SK-N-SH treated with all-trans-retinoic acid at 6 μM for 48 hours (cell line): ENCODE results near the gene CDCA4.

Experiments used
- ATAC-seq: fragments of 200-7000 bp; cut with Tn5 transposase; 3 replicates; pipeline ENCODE4 v1.9.1; 2020; ENCODE audit warnings: mild to moderate bottlenecking, moderate library complexity
- ARNTL ChIP-seq: fragments of 450-650 bp; formaldehyde crosslinking; IDR thresholded peaks from 2 replicates; pipeline ENCODE4 v1.5.0; 2020; ENCODE audit warnings: low read depth, mild to moderate bottlenecking, moderate library complexity, borderline replicate concordance
- BACH2 ChIP-seq: fragments of 250-450 bp; sonication (Bioruptor Pico); IDR thresholded peaks from 2 replicates; pipeline ENCODE4 v1.9.0; 2021; ENCODE audit warnings: mild to moderate bottlenecking, borderline replicate concordance
- CSDC2 ChIP-seq: fragments of 250-450 bp; sonication (Bioruptor Pico); IDR thresholded peaks from 2 replicates; pipeline ENCODE4 v1.5.0; 2020; ENCODE audit warnings: mild to moderate bottlenecking, moderate library complexity
- ESRRG ChIP-seq: fragments of 250-450 bp; sonication (Bioruptor Pico); IDR thresholded peaks from 2 replicates; pipeline ENCODE4 v1.6.1; 2021; ENCODE audit warnings: mild to moderate bottlenecking
- GLIS3 ChIP-seq: fragments of 250-450 bp; sonication (Bioruptor Pico); IDR thresholded peaks from 2 replicates; pipeline ENCODE4 v1.5.0; 2020; ENCODE audit warnings: mild to moderate bottlenecking, moderate library complexity
- ISL1 ChIP-seq: fragments of 250-450 bp; sonication (Bioruptor Pico); IDR thresholded peaks from 2 replicates; pipeline ENCODE4 v2.1.2; 2022; ENCODE audit warnings: mild to moderate bottlenecking, moderate library complexity
- PPARA ChIP-seq: fragments of 250-450 bp; sonication (Bioruptor Pico); IDR thresholded peaks from 2 replicates; pipeline ENCODE4 v1.5.0; 2020; ENCODE audit warnings: mild to moderate bottlenecking, borderline replicate concordance
- RARB ChIP-seq: fragments of 250-450 bp; sonication (Bioruptor Pico); IDR thresholded peaks from 2 replicates; pipeline ENCODE4 v1.8.0; 2021; ENCODE audit warnings: mild to moderate bottlenecking, moderate library complexity
- SNAI2 ChIP-seq: fragments of 250-450 bp; sonication (Bioruptor Pico); IDR thresholded peaks from 2 replicates; pipeline ENCODE4 v1.5.0; 2020; ENCODE audit warnings: mild to moderate bottlenecking, moderate library complexity
- TOX ChIP-seq: fragments of 250-450 bp; sonication (Bioruptor Pico); IDR thresholded peaks from 2 replicates; pipeline ENCODE4 v1.8.0; 2021; ENCODE audit warnings: mild to moderate bottlenecking, moderate library complexity, borderline replicate concordance
- ZC3H10 ChIP-seq: fragments of 250-450 bp; sonication (Bioruptor Pico); IDR thresholded peaks from 2 replicates; pipeline ENCODE4 v1.5.1; 2021; ENCODE audit warnings: mild to moderate bottlenecking, moderate library complexity
- ZFP3 ChIP-seq: fragments of 250-450 bp; sonication (Bioruptor Pico); IDR thresholded peaks from 2 replicates; pipeline ENCODE4 v1.5.0; 2020; ENCODE audit warnings: mild to moderate bottlenecking, moderate library complexity
- ZFP30 ChIP-seq: fragments of 450-650 bp; formaldehyde crosslinking; IDR thresholded peaks from 2 replicates; pipeline ENCODE4 v1.5.0; 2022; ENCODE audit warnings: mild to moderate bottlenecking, moderate library complexity
- ZNF565 ChIP-seq: fragments of 450-650 bp; formaldehyde crosslinking; conservative IDR thresholded peaks from 2 replicates; pipeline ENCODE4 v1.5.0; 2020; ENCODE audit warnings: low read depth, mild to moderate bottlenecking, moderate library complexity
- ZNF70 ChIP-seq: fragments of 450-650 bp; formaldehyde crosslinking; IDR thresholded peaks from 2 replicates; pipeline ENCODE4 v1.5.0; 2020; ENCODE audit warnings: mild to moderate bottlenecking, moderate library complexity
- ZNF8 ChIP-seq: fragments of 450-650 bp; formaldehyde crosslinking; IDR thresholded peaks from 2 replicates; pipeline ENCODE4 v1.5.0; 2020; ENCODE audit warnings: mild to moderate bottlenecking, moderate library complexity
- TF ChIP-seq, protein P1 (sequence below): fragments of 250-450 bp; sonication (Bioruptor Pico); IDR thresholded peaks from 2 replicates; pipeline ENCODE4 v1.5.0; 2020; ENCODE audit warnings: mild to moderate bottlenecking, moderate library complexity
- TF ChIP-seq, protein P2 (sequence below): fragments of 250-450 bp; sonication (Bioruptor Pico); IDR thresholded peaks from 2 replicates; pipeline ENCODE4 v1.5.1; 2021; ENCODE audit warnings: mild to moderate bottlenecking, moderate library complexity
- TF ChIP-seq, protein P3 (sequence below): fragments of 250-450 bp; sonication (Bioruptor Pico); IDR thresholded peaks from 2 replicates; pipeline ENCODE4 v1.5.1; 2020; ENCODE audit warnings: low read depth, mild to moderate bottlenecking, moderate library complexity
- TF ChIP-seq, protein P4 (sequence below): fragments of 250-450 bp; sonication (Bioruptor Pico); IDR thresholded peaks from 2 replicates; pipeline ENCODE4 v1.8.0; 2021; ENCODE audit warnings: low read depth, mild to moderate bottlenecking, moderate library complexity, borderline replicate concordance

CDCA4 gene

DNA sequence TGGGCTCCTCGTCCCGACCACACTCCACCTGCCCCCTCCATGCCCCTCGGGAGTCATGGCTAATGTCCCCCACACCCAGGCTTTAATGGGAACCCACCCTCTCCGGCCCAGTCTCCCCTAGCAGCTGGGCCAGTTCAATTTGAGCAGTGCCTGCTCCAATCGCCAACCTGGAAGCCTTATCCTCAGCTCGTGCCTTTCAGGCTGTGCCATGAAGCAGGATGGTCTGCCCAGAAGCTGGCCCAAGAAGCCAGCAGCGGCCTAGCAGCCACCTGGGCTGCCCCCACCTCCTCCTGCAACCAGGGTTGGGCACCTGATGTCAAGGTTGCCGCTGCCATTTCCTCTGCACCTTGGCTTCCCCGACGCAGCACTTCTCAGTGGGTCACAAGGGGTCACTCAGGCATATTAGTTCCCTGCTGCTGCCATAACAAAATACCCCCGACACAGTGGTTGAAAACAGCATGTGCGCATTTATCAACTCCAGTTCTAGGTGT, 37.6 kb downstream of the CDCA4 start:
- no peak for TF ChIP-seq RARB (CRISPR knock-in tag)
- no peak for TF ChIP-seq ARNTL
- TF ChIP-seq CSDC2 (CRISPR knock-in tag), result no peak
- no peak for TF ChIP-seq ZNF70 (CRISPR knock-in tag)
- TF ChIP-seq ISL1 (CRISPR knock-in tag), result no peak
- no peak for TF ChIP-seq BACH2
- no peak for TF ChIP-seq ZNF565 (CRISPR knock-in tag)
- TF ChIP-seq, protein P1, sequence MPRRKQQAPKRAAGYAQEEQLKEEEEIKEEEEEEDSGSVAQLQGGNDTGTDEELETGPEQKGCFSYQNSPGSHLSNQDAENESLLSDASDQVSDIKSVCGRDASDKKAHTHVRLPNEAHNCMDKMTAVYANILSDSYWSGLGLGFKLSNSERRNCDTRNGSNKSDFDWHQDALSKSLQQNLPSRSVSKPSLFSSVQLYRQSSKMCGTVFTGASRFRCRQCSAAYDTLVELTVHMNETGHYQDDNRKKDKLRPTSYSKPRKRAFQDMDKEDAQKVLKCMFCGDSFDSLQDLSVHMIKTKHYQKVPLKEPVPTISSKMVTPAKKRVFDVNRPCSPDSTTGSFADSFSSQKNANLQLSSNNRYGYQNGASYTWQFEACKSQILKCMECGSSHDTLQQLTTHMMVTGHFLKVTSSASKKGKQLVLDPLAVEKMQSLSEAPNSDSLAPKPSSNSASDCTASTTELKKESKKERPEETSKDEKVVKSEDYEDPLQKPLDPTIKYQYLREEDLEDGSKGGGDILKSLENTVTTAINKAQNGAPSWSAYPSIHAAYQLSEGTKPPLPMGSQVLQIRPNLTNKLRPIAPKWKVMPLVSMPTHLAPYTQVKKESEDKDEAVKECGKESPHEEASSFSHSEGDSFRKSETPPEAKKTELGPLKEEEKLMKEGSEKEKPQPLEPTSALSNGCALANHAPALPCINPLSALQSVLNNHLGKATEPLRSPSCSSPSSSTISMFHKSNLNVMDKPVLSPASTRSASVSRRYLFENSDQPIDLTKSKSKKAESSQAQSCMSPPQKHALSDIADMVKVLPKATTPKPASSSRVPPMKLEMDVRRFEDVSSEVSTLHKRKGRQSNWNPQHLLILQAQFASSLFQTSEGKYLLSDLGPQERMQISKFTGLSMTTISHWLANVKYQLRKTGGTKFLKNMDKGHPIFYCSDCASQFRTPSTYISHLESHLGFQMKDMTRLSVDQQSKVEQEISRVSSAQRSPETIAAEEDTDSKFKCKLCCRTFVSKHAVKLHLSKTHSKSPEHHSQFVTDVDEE (CRISPR knock-in tag), result no peak
- TF ChIP-seq ESRRG (CRISPR knock-in tag), result no peak
- no peak for TF ChIP-seq SNAI2 (CRISPR knock-in tag)
- no peak for TF ChIP-seq ZFP30 (CRISPR knock-in tag)
- TF ChIP-seq, protein P2, sequence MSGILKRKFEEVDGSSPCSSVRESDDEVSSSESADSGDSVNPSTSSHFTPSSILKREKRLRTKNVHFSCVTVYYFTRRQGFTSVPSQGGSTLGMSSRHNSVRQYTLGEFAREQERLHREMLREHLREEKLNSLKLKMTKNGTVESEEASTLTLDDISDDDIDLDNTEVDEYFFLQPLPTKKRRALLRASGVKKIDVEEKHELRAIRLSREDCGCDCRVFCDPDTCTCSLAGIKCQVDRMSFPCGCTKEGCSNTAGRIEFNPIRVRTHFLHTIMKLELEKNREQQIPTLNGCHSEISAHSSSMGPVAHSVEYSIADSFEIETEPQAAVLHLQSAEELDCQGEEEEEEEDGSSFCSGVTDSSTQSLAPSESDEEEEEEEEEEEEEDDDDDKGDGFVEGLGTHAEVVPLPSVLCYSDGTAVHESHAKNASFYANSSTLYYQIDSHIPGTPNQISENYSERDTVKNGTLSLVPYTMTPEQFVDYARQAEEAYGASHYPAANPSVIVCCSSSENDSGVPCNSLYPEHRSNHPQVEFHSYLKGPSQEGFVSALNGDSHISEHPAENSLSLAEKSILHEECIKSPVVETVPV (CRISPR knock-in tag), result no peak
- TF ChIP-seq ZNF8 (CRISPR knock-in tag), result no peak
- TF ChIP-seq ZFP3, result no peak
- TF ChIP-seq, protein P3, sequence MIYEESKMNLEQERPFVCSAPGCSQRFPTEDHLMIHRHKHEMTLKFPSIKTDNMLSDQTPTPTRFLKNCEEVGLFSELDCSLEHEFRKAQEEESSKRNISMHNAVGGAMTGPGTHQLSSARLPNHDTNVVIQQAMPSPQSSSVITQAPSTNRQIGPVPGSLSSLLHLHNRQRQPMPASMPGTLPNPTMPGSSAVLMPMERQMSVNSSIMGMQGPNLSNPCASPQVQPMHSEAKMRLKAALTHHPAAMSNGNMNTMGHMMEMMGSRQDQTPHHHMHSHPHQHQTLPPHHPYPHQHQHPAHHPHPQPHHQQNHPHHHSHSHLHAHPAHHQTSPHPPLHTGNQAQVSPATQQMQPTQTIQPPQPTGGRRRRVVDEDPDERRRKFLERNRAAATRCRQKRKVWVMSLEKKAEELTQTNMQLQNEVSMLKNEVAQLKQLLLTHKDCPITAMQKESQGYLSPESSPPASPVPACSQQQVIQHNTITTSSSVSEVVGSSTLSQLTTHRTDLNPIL (CRISPR knock-in tag), result no peak
- no peak for TF ChIP-seq TOX (CRISPR knock-in tag)
- TF ChIP-seq, protein P4, sequence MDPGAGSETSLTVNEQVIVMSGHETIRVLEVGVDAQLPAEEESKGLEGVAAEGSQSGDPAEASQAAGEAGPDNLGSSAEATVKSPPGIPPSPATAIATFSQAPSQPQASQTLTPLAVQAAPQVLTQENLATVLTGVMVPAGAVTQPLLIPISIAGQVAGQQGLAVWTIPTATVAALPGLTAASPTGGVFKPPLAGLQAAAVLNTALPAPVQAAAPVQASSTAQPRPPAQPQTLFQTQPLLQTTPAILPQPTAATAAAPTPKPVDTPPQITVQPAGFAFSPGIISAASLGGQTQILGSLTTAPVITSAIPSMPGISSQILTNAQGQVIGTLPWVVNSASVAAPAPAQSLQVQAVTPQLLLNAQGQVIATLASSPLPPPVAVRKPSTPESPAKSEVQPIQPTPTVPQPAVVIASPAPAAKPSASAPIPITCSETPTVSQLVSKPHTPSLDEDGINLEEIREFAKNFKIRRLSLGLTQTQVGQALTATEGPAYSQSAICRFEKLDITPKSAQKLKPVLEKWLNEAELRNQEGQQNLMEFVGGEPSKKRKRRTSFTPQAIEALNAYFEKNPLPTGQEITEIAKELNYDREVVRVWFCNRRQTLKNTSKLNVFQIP (CRISPR knock-in tag), result no peak
- ATAC-seq, result no peak

DNA sequence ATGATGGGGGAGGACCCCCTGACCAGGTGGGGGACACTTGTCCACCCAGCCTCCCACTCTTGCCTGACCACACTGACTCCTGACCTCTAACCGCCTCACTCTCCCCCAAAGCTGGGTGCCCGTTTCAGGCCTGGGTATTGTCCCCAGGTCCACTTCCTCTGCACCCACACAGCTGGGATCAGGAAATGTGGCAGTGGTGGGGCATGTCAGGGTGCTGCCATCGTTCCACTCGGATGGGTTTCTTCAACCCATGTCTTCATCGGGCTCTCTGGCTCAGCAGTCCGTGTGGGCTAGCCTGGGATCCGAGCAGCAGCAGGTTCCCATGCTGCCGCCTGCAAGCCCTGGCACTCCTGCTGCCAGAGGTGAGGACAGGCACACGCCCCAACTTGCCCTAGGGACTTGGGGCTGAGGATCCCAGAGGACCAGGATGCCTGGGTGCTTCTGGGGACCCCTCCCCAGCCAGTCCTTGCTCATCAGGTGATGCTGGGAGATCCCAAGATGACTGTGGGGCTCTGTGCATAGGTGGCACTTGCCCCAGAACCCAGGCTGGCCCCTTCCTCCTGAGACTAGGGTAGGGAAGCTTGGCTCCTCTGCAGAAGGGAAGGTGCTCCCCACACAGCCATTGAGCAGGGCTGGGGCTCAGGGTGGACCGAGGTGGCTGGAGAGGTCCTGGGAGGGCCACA, 38.2 kb downstream of the CDCA4 start:
- TF ChIP-seq CSDC2 (CRISPR knock-in tag) (no peak), PPARA (no peak), ZFP3 (no peak), BACH2 (no peak), GLIS3 (CRISPR knock-in tag) (no peak), ZC3H10 (no peak)
- TF ChIP-seq, protein P2 (CRISPR knock-in tag), result no peak
- TF ChIP-seq, protein P3 (CRISPR knock-in tag), result no peak
- no peak for ATAC-seq
